ENCODE measurements around the gene SF3B6.
"Not testable (repeated sequence)": the region's sequence is repeated elsewhere in the genome, so short reads cannot be mapped to it uniquely, and the experiment has no call there.

Gene SF3B6, protein sequence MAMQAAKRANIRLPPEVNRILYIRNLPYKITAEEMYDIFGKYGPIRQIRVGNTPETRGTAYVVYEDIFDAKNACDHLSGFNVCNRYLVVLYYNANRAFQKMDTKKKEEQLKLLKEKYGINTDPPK

DNA sequence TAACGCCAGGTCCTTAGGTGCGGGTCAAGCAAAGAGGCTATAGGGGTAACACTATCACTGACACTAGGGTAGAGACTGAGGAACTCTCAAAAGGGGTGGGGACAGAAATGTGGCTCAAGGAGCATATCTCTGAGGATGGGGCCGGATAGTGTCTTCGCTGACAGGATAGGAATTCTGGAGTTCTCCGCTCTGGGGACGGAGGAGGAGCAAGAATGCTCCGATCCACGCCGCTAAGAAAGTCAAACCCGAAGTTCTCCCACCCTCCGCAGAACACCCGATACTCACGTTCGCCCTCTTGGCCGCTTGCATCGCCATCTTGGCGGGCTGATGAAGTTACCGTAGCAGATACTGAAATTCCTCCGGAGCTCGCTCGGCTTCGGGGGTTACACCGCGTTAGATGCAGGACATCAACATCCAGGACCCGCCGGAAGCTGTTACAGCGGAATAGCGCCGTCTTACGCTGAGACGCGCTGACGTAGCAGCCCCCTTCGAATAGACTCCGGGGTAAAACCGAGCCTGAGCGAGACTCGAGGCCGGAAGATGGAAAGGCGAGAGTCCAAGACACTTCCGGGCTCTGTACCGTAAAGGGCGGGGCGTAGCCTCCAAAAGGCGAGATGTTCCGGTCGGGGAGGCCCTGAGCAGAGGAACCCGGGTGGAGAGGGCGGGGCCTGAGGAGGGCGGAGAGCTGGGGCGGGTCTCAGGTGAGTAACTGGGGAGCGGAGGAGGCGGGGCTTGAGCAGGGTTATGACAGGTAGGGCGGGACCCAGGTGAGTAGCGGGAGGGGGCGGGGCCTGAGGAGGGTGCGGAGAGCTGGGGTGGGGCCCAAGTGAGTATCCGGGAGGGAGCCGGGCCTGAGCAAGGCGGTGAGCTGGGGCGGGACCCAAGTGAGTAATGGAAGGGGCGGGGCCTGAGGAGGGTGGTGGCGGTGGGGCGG lies at the start of gene SF3B6:
TSS of gene SF3B6 (minus strand) at position 412 of the 934 bp plus-strand sequence. CDS start at position 315, 97 bp downstream.
- DNase-seq (ENCODE audit: low spot score), result peak; percentile 95

DNA sequence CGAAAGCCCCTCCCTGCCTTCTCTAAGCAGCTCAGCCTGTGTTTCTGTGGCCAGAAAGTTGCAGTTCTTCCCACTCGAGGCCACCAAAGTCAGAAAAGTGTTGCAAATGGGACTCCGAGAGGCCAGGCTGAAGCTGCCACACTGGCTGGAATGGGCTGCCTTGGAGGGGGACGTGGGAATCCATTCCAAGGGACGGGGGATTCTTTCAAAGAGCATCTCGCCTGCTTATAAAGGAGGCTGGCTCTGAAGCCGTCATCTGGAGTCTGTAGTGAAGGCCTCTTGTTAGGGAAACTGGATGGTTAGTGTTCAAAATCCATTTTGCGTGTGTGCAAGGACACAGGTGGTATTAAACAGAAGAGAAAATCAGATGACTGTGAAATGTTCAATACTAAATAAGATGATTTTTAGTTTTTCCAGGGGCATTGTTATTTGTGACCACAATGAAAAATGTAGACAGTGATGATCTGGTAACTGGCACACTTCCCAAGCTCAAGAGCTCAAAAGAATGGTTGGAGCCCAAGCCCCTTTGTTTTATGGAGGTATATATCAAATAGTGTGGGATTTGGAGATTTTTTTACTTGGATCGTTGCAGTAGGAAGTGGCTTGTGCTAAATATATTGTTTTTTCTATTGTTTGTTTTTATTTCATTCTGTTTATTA lies 47.9 kb upstream of the SF3B6 start:
- DNase-seq (ENCODE audit: low spot score), result no peak

DNA sequence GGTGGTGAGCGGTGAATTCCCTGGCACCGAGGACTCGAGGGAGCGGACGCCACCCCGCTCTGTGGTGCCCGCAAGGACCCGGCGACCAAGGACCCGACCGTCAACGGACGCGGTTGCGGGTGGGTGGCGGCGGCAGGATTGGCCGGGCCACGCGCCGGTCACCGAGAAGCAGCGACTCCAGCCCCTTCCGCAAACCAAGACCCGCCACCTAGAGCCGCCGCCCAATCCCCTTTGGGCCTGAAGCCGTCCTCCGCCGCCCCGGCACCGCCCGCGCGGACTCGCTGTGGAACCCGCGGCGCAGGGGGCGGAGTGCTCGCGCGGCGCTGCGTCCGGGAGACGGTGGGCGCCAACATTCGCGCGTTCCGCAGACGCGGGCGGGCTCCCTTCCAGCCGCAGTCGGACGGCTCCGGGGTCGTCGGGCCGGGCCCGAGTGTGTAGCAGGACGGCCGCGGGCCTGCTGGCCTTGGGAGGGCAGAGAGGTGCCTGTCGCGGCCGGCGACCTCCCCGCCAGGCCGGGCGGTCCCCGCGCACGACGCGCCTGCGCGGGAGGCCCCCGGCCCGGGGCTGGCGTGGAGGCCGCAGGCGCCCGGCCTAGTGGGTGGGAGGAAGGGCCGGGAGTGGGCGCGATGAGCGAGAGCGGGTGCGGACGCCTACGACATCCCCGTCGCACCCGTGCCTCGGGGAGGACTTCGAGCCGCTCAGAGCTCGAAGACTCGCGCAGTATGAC lies 47.2 kb upstream of the SF3B6 start, which contains the start of the genes FAM228B and PFN4:
TSS of gene FAM228B (plus strand) at position 275 of the 727 bp plus-strand sequence. CDS start 893 bp downstream, outside the sequence.
TSS of gene PFN4 (minus strand) at position 140 of the 727 bp plus-strand sequence. CDS start 799 bp downstream, outside the sequence.
- peak; percentile 96 for DNase-seq (ENCODE audit: low spot score)

DNA sequence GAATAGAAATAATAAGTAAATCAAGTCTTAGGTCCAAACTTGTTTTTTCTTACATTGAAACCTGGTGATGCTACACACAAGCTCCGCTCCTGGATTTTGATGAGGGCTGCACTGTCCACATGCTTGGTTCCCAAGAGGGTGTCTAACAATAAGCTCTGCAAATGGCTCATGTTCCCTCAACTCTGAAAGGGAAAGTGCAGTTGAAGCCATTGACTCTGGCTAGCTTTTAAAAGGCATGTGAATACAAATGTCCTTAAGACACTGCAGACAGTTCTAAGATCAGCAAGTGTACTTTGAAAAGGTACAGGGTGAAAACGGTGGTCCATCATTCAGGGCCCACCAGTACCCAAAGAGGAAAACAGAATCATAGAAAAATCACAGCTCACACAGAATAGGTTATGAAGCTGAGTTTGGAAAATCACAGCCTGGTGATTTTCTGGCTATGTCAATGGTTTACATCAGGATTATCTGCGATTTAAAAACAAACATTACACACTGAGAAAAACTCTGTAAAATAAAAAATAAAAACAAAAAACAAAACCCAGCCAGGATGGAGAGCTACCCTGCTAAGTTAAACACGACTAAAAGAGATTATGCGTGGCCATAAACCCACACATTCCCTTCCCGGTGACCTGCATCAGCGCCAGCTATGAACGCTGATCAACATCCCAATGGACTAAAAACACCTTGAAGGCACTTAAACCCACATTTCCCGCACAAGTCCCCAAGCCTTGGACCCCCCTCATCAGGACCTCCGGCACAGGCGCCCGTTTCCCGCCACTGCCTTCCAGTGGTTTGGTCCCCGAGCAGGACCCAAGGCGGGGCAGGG lies 46.5 kb upstream of the SF3B6 start:
- DNase-seq (ENCODE audit: low spot score), result no peak

DNA sequence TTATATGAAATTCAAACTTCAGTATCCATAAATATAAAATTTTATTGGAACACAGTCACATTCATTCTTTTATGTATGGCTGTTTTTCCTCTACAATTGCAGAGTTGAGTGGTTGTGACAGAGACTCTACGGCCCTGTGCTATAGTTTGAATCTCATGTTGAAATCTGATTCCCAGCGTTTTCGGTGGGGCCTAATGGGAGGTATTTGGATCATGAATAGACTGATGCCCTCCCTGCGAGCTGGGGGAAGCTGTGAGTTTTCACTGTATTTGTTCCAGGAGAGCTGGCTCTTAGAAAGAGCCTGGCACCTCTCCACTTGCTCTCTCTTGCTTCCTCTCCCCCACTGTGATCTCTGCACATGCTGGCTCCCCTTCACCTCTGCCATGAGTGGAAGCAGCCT lies 45.3 kb upstream of the SF3B6 start:
- DNase-seq (ENCODE audit: low spot score), result no peak

DNA sequence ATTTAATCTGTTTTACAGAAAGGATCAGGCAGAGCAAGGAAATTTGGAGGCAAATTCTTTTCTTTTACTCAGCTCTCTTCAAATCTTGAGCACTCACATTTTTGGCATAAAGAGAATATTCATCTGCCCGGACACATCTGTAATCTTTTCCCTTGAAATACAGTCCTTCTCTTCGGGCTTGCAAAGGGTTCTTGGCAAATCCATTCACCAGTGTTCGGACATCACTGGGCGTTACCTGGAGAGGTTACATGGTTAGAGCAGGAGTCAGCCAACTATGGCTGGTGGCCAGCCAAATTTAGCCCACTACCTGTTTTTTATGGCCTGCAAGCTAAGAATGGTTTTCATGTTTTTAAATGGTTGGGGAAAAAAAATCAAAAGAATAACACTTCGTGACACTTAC lies 44.9 kb upstream of the SF3B6 start:
- no peak for DNase-seq (ENCODE audit: low spot score)

DNA sequence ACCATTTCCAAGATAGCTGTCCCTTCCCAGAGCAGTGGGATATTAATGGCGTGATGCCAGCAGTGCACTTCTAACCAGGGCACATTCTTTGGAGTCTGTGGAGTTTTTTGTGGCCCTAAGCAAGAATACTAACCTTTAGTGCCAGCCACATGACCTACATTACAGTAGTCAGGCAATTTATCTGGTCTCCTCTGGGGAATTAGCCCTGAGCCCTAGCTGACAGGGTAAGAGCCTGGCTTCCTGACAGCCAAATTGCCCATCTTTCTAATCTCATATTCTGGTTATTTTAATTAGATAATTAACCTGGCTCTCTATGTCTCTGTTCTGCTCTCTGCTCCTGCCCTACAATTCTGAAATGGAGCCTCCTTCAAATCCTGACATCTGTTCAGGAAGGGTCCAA lies 41.8 kb upstream of the SF3B6 start:
- DNase-seq (ENCODE audit: low spot score), result no peak

DNA sequence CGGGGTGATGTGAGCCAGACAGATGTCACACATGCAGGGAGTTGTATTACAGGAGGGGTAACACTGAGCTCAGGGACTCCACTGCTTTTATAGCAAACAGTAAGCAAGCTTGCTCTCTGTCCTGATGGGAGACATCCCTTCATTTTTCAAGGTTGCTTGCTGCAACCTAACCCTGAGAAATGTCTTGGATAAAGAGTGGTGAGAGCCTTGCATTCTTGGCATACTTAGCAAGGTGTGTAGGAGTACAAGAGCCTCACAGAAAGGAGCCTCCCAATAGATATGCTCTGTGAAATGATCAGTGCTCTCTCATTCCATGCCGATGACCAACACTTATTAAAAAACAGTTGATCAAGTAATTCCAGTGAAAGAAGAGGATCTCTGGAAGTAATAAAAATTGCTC lies 38.9 kb upstream of the SF3B6 start:
- DNase-seq (ENCODE audit: low spot score), result no peak

DNA sequence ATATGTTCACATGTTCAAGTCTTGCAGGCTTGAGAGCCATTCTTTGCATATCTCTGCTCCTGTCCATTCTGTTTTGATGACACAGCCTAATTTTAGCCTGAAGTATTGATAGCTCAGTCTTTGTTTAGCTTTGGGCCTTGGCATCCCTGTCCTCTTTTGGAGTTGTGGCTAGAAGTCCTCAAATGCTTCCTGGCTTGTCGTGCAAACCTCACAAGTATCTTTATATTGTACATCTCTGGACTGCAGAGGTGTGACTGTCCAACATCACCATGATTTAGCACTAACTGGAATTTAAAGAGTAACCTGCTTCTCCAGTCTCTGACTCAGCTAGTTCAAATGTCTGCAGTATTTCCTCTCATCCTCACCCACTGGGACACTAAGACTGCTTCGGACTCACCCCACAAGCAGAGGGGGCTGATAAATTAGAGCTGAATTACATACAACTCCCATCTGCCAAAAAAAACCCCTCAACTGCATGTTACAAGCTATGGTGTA lies 35.3 kb upstream of the SF3B6 start:
- DNase-seq (ENCODE audit: low spot score), result peak; percentile 13

DNA sequence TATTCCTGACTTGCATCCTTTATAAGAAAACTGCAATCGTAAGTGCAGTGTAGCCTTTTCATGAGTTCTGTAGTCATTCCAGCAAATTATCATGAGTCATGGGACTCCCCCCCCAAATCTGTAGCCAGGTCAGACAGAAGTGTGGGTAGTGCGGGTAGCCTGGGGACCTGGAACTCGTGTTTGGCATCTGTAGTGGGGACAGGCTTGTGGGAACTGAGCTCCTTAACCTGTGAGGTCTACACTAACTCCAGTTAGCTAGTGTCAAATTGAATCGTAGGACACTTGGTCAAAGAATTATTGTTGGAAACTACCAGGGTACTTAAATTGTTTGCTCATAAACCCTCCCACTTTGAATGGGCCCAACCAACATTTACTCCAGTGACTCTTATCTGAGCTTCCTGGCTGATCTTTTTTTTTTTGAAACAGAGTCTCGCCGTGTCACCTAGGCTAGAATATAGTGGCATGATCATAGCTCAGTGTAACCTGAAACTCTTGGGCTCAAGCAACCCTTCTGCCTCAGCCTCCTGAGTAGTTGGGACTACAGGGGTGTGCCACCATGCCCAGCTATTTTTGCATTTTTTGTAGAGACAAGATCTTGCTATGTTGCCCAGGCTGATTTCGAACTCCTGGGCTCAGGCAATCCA lies 34.7 kb upstream of the SF3B6 start:
- no peak for DNase-seq (ENCODE audit: low spot score)

DNA sequence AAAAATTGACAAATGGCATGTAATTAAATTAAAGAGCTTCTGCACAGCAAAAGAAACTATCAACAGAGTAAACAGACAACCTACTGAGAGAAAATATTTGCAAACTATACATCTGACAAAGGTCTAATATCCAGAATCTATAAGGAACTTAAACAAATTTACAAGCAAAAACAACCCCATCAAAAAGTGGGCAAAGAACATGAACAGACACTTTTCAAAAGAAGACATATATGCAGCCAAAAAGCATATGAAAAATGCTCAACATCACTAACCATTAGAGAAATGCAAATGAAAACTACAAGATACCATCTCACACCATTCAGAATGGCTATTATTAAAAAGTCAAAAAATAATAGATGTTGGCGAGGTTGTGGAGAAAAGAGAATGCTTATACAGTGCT lies 33.3 kb upstream of the SF3B6 start:
- not testable (repeated sequence) for DNase-seq (ENCODE audit: low spot score)

DNA sequence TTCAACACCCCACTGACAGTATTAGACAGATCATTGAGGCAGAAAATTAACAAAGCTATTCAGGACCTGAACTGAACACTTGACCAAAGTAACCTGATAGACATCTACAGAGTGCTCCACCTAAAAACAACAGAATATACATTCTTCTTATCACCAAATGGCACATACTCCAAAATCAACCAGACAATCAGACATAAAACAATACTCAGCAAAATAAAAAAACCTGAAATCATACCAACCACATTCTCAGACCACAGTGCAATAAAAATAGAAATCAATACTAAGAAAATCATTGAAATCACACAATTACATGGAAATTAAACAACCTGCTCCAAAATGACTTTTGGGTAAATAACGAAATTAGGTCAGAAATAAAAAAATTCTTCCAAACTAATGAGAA lies 31.2 kb upstream of the SF3B6 start:
- no peak for DNase-seq (ENCODE audit: low spot score)

DNA sequence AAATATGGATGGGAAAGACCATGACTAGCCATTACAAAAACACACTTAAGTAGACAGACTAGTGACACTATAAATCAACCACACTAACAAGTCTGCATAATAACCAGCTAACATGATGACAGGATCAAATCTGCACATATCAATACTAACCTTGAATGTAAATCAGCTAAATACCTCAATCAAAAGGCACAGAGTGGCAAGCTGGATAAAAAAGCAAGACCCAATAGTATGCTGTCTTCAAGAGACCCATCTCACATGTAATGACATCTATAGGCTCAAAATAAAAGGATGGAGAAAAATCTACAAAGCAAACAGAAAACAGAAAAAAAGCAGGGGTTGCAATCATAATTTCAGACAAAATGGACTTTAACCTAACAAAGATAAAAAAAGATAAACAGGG lies 30.7 kb upstream of the SF3B6 start:
- DNase-seq (ENCODE audit: low spot score), result no peak

DNA sequence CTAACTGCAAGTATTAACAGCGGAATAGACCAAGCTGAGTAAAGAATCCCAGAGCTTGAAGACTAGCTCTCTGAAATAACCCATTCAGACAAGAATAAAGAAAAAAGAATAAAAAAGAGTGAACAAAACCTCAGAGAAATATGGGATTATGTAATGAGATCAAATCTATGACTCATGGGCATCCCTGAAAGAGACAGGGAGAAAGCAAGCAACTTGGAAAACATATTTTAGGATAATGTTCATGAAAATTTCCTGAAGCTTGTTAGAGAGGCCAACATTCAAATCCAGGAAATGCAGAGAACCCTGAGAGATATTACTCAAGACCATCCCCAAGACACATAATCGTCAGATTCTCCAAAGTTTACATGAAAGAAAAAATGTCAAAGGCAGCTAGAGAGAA lies 29.7 kb upstream of the SF3B6 start:
- no peak for DNase-seq (ENCODE audit: low spot score)

DNA sequence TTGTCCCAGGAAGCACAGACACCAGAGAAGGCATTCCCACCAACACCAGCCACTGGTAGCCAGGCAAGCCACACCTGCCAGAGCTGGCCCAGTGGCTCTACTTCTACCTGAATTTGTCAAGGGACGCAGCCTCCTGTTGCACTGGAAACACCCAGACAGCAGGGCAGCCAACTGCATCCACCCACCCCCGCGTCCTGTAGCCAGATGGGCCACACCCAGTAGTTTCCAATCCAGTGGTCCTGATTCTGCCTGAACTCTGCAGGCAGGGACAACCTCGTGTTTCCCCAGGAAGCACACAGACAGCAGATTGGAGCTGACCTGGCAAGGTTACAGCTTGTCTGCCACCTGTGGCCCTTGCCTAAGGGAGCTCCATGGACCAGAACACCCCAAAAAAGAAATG lies 28.8 kb upstream of the SF3B6 start:
- DNase-seq (ENCODE audit: low spot score), result no peak

DNA sequence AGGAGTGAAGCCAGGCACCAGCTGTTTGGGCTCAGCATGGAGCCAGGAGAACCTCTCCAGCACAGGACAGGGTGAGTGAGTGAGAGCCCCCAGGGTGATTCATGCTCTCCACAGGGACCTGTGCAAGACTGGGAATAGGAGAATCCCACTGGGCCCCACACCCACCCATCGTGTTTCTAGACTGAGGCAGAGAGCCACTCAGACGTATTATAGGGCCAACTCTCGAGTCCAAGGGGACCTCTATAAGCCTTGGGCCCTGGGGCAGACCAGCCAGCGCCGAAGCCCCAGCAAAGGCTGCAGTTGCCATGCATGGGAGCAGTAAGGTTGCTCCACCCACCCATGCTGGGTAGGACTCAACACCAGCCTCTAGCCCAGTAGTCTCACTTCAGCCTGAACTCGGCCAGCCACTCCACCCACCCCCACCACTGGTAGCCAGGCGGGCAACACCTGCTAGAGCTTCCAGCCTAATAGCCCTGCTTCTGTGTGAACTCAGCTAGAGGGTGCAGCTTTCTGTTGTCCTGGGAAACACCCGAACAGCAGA lies 28.1 kb upstream of the SF3B6 start:
- DNase-seq (ENCODE audit: low spot score), result no peak

DNA sequence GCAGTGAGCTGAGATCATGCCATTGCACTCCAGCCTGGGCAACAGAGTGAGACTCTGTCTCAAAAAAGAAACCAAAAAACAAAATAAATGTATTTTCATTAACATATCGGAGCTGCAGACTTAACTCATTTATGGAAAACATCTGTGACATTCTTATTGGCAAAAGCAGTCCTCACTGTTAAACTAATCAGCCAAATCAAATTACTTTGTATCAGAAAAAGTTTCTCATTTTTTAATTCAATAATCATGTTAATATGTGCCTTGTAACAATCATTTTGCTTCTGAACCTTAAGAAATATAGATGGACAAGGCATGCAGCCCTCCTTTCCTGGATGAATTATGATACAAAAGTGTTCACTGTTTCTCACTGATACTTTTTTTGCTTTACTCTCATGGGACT lies 26.6 kb upstream of the SF3B6 start:
- DNase-seq (ENCODE audit: low spot score), result no peak

DNA sequence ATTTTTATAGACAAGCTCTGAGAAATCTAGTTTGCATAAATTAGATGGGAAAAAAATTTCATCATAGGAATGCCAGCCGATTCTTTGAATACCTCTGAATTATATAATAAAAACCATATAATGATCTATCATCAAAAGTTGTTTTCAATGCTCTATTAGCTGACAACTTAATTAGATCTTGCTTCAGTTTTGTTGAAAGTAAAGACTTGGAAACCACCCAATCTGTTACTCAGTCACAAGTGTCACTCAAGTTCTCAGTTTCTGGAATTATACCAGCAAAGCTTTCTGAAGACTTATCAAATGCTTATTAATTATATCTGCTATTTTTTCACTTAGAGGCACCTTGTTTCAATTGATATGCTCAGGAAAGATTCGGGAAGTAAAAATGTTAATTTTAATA lies 25.9 kb upstream of the SF3B6 start:
- DNase-seq (ENCODE audit: low spot score), result no peak

DNA sequence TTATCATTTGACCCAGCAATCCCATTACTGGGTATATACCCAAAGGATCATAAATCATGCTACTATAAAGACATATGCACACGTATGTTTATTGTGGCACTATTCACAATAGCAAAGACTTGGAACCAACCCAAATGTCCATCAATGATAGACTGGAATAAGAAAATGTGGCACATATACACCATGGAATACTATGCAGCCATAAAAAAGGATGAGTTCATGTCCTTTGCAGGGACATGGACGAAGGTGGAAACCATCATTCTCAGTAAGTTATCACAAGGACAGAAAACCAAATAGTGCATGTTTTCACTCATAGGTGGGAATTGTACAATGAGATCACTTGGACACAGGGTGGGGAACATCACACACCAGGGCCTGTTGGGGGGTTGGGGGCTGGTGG lies 24.6 kb upstream of the SF3B6 start:
- DNase-seq (ENCODE audit: low spot score), result not testable (repeated sequence)

DNA sequence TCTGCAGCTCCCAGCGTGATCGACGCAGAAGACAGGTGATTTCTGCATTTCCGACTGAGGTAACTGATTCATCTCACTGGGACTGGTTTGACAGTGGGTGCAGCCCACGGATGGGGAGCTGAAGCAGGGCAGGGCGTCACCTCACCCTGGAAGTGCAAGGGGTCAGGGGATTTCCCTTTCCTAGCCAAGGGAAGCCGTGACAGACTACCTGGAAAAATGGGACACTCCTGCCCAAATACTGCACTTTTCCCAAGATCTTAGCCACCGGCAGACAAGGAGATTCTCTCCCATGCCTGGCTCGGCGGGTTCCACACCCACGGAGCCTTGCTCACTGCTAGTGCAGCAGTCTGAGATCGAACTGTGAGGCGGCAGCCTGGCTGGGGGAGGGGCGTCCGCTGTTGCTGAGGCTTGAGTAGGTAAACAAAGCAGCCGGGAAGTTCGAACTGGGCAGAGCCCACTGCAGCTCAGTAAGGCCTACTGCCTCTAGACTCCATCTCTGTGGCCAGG lies 19.1 kb upstream of the SF3B6 start:
- not testable (repeated sequence) for DNase-seq (ENCODE audit: low spot score)

All from AG20443 (cell line).